HG03432 (cell line): Measurements from ENCODE around the gene RUFY2.

ENCODE experiments used
- ATAC-seq: cut with Tn5 transposase; IDR thresholded peaks from one replicate; pipeline ENCODE4 v1.9.1; 2021; ENCODE audit warnings: mild to moderate bottlenecking, moderate library complexity; ENCODE audit not compliant: unreplicated experiment

The RUFY2 gene

GRCh38 chr10:68364101-68364886 is 42.8 kb downstream of the RUFY2 start:
- ATAC-seq = no peak

GRCh38 chr10:68362590-68362989 is 44.5 kb downstream of the RUFY2 start:
- no peak for ATAC-seq

- ATAC-seq = no peak
Measured at GRCh38 chr10:68359189-68359588, 47.9 kb downstream of the RUFY2 start.

GRCh38 chr10:68353537-68353936 is 53.5 kb downstream of the RUFY2 start:
- no peak for ATAC-seq

- ATAC-seq = peak; percentile 67
Measured at GRCh38 chr10:68348265-68348741, 58.8 kb downstream of the RUFY2 start.

- no peak for ATAC-seq
Measured at GRCh38 chr10:68346774-68347173, 60.3 kb downstream of the RUFY2 start.

GRCh38 chr10:68345621-68346020 is 61.5 kb downstream of the RUFY2 start:
- ATAC-seq = no peak

- ATAC-seq = no peak
Measured at GRCh38 chr10:68342909-68343516, 64.1 kb downstream of the RUFY2 start.

- no peak for ATAC-seq
Measured at GRCh38 chr10:68340358-68341080, 66.6 kb downstream of the RUFY2 start.

GRCh38 chr10:68336754-68337351 is 70.2 kb downstream of the RUFY2 start:
- no peak for ATAC-seq

- ATAC-seq = no peak
Measured at GRCh38 chr10:68334672-68335467, 72.2 kb downstream of the RUFY2 start.

GRCh38 chr10:68333440-68334431 is 73.3 kb downstream of the RUFY2 start:
- ATAC-seq = no peak

GRCh38 chr10:68333058-68333395 is 74.0 kb downstream of the RUFY2 start:
- no peak for ATAC-seq

- peak; percentile 26 for ATAC-seq
Measured at GRCh38 chr10:68332259-68333057, 74.6 kb downstream of the RUFY2 start, which contains the start of gene PBLD. Gene PBLD, minus strand, starts transcription at chr10:68332928. Its CDS starts 26,084 bp downstream, at chr10:68306844.

GRCh38 chr10:68331455-68332258 is 75.4 kb downstream of the RUFY2 start, which contains the start of gene HNRNPH3:
Gene HNRNPH3, plus strand, starts transcription at chr10:68332064. Its CDS starts 5,158 bp downstream, at chr10:68337222.
- peak; percentile 87 for ATAC-seq

GRCh38 chr10:68330852-68331454 is 76.1 kb downstream of the RUFY2 start:
- ATAC-seq = no peak

- no peak for ATAC-seq
Measured at GRCh38 chr10:68329506-68329861, 77.6 kb downstream of the RUFY2 start.
